Right cardiac atrium (tissue), 5 donors: Measurements from ENCODE around the gene GLIS1. TPM values are rescaled to one million over a fixed set of nuclear protein-coding genes. Genes with fewer than 3 reads are reported as not detected.
A peak's percentile ranks its signal among the peaks of the same experiment; 100 is the strongest.

Experiments
- ATAC-seq, 2 donors: fragments of 200-7000 bp; cut with Tn5 transposase; one replicate each; pipeline versions ENCODE4 v1.8.0 to v1.9.1; 2020; ENCODE audit warnings: moderate library complexity in 2 of 2, mild to moderate bottlenecking in 1 of 2
- DNase-seq, 3 donors: peaks; one replicate each; pipeline ENCODE4 v3.0.0-alpha.2; 2020
- H3K27ac ChIP-seq: one replicate; pipeline ENCODE4 v1.5.1; 2013; ENCODE audit warnings: mild to moderate bottlenecking, low read length, control low read depth, moderate library complexity
- H3K27me3 ChIP-seq: one replicate; pipeline ENCODE4 v1.6.1; 2013; ENCODE audit not compliant: control insufficient read depth, insufficient read depth
- H3K4me1 ChIP-seq: one replicate; pipeline ENCODE4 v1.6.1; 2013; ENCODE audit warnings: low read length; ENCODE audit not compliant: control insufficient read depth, insufficient read depth
- H3K4me3 ChIP-seq: one replicate; pipeline ENCODE4 v1.5.1; 2013; ENCODE audit warnings: low read length, control low read depth
- H3K9me3 ChIP-seq: one replicate; pipeline ENCODE4 v1.6.1; 2013; ENCODE audit warnings: low read length; ENCODE audit not compliant: control insufficient read depth
- WGBS: extraction: QIAGEN DNeasy Blood & Tissue Kit; methylation state at CpG from one replicate; pipeline ENCODE4 v1.1.7; 2013; 5-methylcytosine and 5-hydroxymethylcytosine counted together
- intact Hi-C, 4 donors: fragments of 100-400 bp; cut with DNase I; formaldehyde crosslinking; loops; one replicate each; pipeline versions ENCODE4 v1.11.0 to v1.14.0; 2022 to 2023
- polyA plus RNA-seq: library from polyadenylated mRNA; stranded (reverse); fragments of 200-250 nt; gene quantifications from one replicate; pipeline ENCODE4 v1.2.3, GENCODE V29; 2013
- total RNA-seq, 4 donors: library from RNA; stranded (reverse); fragmentation: NEBNext Ultra II Directional; extraction: Animal tissue kit (Norgen Biotek cat#: 25700); gene quantifications; one replicate each; pipeline ENCODE4 v1.2.1, GENCODE V29; 2021
- donor health status: healthy with polysubstance abuse.
- donor health status: DM: no; HTN: yes; CAD: no.
- donor health status: DM: no; HTN: no; CAD: no.
- donor health status: DM: no; HTN: yes; CAD: no; lungs with severe emphysema.
- donor health status: DM: yes; HTN: yes; CAD: no.

GLIS1 gene
- total and polyA plus RNA-seq, 5 donors, result 0.14 to 0.37 (median 0.35) TPM

GRCh38 chr1:53595906-53596305 lies 143.1 kb downstream of the GLIS1 start:
- ATAC-seq (no peak), DNase-seq (peak in 1 of 3 donors; percentile 42)
- no peaks in the 10 kb centered on the region for H3K9me3 ChIP-seq
- no peak overlapping the region for H3K4me3 ChIP-seq
- intact Hi-C loops, result loop anchor here in 1 of 4 donors (10.0 kb wide), 1 partner anchor 111 kb away; no protein-coding TSS in a partner anchor
- 91% methylated on average over 7 of the region's 7 CpGs for WGBS
- no peaks in the 10 kb centered on the region for H3K4me1 ChIP-seq
- no peak overlapping the region for H3K27ac ChIP-seq
- H3K27me3 ChIP-seq, result no peaks in the 10 kb centered on the region

GRCh38 chr1:53594391-53595180 lies 144.4 kb downstream of the GLIS1 start:
- H3K27ac ChIP-seq, result no peak overlapping the region
- H3K4me1 ChIP-seq, result no peaks in the 10 kb centered on the region
- ATAC-seq (no peak), DNase-seq (peak in 1 of 3 donors; percentile 49)
- H3K27me3 ChIP-seq, result no peaks in the 10 kb centered on the region
- WGBS, result 92% methylated on average over 31 of the region's 31 CpGs
- intact Hi-C loops, result loop anchor here in 1 of 4 donors (10.0 kb wide), 1 partner anchor 110 kb away; no protein-coding TSS in a partner anchor
- H3K4me3 ChIP-seq, result no peak overlapping the region
- no peaks in the 10 kb centered on the region for H3K9me3 ChIP-seq

DNA sequence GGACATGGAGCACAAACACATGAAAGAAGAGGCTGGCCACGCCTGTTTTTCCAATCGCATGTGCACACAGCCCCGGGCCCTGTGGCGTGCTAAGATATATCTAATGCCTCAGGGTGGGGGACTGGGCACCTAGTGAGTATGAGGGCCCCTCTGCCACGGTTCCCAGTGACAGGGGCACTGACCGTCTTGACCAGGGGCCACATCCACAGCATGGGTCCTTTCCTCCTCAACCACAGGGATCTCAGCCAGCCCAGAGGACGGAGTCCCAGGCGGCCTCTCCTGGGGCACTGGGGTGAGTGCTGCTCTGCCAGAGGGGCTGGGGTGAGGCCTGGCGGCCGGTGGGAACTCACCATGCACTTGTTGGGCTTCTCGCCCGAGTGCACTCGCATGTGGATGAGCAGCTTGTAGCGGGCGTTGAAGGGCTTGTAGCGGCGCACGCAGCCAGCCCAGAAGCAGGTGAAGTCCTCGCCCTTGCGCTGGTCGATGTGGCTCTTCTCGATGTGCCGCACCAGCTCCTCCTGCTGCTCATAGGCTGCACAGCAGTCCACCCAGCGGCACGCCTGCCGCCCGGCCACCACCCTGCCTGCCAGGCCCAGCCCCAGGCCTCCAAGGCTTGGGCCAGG lies 145.1 kb downstream of the GLIS1 start:
- ATAC-seq (no peak), DNase-seq (peak in 1 of 3 donors; percentile 56)
- Histone ChIP-seq H3K27me3 (no peaks in the 10 kb centered on the region), H3K4me3 (no peak overlapping the region), H3K4me1 (no peaks in the 10 kb centered on the region), H3K9me3 (no peaks in the 10 kb centered on the region), H3K27ac (no peak overlapping the region)
- intact Hi-C loops, result loop anchor here in 1 of 4 donors (10.0 kb wide), 1 partner anchor 109 kb away; no protein-coding TSS in a partner anchor
- 66% methylated on average over 27 of the region's 27 CpGs for WGBS

DNA sequence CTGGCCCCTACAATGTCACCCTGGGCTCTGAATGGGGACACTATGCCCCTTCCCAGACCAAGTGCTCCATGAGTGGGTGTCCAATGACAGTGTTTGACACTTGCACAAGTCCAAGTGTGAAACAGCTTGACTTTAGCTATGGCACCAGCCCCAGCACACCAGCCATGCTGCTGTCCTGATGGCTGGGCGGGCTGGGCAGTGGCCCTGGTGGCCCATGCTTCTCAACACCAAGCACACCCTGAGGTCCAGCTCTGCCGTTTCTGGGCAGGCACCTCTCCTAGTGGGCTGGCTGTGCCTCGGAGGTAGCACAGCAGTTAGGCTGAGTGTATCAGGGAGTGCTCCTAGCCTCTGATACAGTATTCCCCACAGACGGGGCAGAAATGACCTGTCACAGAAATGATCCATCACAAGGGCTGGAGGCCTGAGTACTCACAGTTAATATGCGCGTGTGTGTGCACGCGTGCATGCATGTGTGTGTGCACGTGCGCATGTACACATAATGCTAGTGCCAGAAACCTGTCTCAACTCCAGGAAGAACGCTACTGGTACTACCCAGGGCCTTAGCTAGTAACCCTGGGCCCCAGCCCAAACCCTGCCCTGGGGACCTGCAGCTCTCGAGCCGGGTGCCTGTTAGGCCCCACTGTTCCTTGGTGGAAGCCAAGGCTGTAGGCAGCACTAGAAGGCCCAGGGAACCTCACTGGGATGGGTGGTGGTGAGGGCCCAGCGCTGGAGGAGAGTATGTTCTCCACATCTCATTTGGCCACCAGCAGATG lies 145.8 kb downstream of the GLIS1 start:
- no peaks in the 10 kb centered on the region for H3K9me3 ChIP-seq
- intact Hi-C loops, result loop anchor here in 1 of 4 donors (10.0 kb wide), 1 partner anchor 108 kb away; no protein-coding TSS in a partner anchor
- no peaks in the 10 kb centered on the region for H3K27me3 ChIP-seq
- H3K27ac ChIP-seq, result no peak overlapping the region
- WGBS, result 89% methylated on average over 14 of the region's 14 CpGs
- H3K4me1 ChIP-seq, result no peaks in the 10 kb centered on the region
- ATAC-seq, result no peak
- peak in 1 of 3 donors; percentile 43 for DNase-seq
- no peak overlapping the region for H3K4me3 ChIP-seq

DNA sequence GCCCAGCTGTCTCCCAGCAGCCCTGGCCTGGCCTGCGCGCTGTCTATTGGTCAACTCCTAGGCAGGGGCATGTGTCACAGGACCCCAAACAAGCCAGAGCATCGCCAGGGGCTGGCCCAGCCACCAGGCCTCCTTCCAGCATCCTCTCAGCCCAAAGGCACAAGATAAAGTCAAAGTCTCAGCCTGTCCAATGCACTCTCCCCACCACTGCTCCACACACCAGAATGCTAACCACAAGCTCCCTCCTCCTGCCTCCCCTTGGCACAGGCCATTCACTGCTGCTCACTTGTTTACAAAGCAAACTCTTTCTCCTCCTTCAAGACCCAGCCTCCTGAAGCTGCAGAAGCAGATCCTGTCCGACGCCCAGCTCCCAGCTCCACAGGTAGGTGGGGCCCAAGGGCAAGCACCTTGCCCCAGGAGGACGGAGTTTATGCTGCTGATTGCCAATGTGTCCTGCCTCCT lies 146.4 kb downstream of the GLIS1 start:
- ATAC-seq (peak; percentile 46 to 75), DNase-seq (peak in 2 of 3 donors; percentile 81)
- no peaks in the 10 kb centered on the region for H3K27me3 ChIP-seq
- H3K27ac ChIP-seq, result no peak overlapping the region
- WGBS, result 55% methylated on average over 6 of the region's 6 CpGs
- no peak overlapping the region for H3K4me3 ChIP-seq
- no peaks in the 10 kb centered on the region for H3K4me1 ChIP-seq
- intact Hi-C loops, result loop anchor here in 1 of 4 donors (10.0 kb wide), 1 partner anchor 108 kb away; no protein-coding TSS in a partner anchor
- H3K9me3 ChIP-seq, result no peaks in the 10 kb centered on the region

GRCh38 chr1:53591924-53592323 lies 147.0 kb downstream of the GLIS1 start:
- Histone ChIP-seq H3K27ac (no peak overlapping the region), H3K27me3 (no peaks in the 10 kb centered on the region), H3K9me3 (no peaks in the 10 kb centered on the region), H3K4me1 (no peaks in the 10 kb centered on the region), H3K4me3 (no peak overlapping the region)
- 84% methylated on average over 4 of the region's 4 CpGs for WGBS
- intact Hi-C loops, result loop anchor here in 1 of 4 donors (10.0 kb wide), 1 partner anchor 107 kb away; no protein-coding TSS in a partner anchor
- DNase-seq (no peak), ATAC-seq (no peak)

DNA sequence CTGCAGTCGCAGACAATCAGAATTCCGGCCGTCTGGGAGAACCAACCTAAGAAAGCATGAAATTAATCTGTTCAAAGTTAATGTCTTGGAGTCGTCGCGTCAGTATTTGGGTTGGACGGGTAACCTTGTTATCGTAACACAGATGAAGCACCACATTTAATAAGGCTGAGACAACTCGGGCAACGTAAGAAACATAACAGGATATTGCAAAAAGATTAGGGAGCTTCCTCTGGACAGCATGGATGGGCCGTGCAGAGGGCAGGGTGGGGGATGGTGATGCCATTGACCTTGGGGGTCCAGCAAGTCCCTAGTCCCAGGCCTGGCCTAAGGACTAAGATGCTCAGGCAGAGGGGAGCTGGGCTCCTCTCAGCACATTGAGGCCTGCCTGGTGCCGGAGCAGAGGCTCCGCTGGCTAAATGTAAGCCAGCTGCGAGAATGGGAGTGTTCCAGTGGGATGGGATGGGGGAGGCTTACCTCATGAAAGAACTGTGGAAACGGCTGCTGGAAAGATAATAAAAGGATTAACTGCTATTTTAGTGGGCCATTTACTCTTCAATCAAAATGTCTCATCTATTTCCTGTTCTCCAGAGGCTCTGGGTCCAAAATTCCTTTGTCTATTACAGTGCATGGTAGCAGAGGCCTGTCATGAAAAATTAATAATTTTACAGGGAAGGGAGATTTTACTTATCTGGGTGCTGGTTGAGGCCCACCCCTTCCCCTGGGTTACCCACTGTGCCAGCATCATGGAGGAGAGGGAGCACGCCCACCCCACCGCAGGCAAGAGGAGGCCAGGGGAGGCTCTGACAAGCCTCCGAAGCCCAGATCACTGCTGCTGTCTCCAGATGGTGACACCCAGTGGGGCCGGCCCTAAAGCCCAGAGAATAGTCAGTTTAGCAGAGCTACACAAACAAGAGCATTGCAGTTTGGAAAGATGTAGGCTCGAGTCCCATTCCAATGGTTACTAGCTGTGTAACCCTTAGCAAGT lies 148.1 kb downstream of the GLIS1 start:
- DNase-seq, result peak in 1 of 3 donors; percentile 51
- no peak overlapping the region for H3K27ac ChIP-seq
- H3K9me3 ChIP-seq, result no peaks in the 10 kb centered on the region
- 50% methylated on average over 20 of the region's 20 CpGs for WGBS
- no peaks in the 10 kb centered on the region for H3K4me1 ChIP-seq
- no peaks in the 10 kb centered on the region for H3K27me3 ChIP-seq
- peak in 1 of 2 donors; percentile 18 for ATAC-seq
- intact Hi-C loops, result loop anchor here in 1 of 4 donors (10.0 kb wide), 1 partner anchor 106 kb away; no protein-coding TSS in a partner anchor
- no peak overlapping the region for H3K4me3 ChIP-seq

- no peaks in the 10 kb centered on the region for H3K9me3 ChIP-seq
- ATAC-seq (no peak), DNase-seq (no peak)
- H3K4me1 ChIP-seq, result no peaks in the 10 kb centered on the region
- no peak overlapping the region for H3K27ac ChIP-seq
- H3K4me3 ChIP-seq, result no peak overlapping the region
- intact Hi-C loops, result loop anchor here in 1 of 4 donors (10.0 kb wide), 1 partner anchor 105 kb away; no protein-coding TSS in a partner anchor
- WGBS, result 73% methylated on average over 4 of the region's 4 CpGs
- H3K27me3 ChIP-seq, result no peaks in the 10 kb centered on the region
Measured at GRCh38 chr1:53590104-53590503, 148.9 kb downstream of the GLIS1 start.

DNA sequence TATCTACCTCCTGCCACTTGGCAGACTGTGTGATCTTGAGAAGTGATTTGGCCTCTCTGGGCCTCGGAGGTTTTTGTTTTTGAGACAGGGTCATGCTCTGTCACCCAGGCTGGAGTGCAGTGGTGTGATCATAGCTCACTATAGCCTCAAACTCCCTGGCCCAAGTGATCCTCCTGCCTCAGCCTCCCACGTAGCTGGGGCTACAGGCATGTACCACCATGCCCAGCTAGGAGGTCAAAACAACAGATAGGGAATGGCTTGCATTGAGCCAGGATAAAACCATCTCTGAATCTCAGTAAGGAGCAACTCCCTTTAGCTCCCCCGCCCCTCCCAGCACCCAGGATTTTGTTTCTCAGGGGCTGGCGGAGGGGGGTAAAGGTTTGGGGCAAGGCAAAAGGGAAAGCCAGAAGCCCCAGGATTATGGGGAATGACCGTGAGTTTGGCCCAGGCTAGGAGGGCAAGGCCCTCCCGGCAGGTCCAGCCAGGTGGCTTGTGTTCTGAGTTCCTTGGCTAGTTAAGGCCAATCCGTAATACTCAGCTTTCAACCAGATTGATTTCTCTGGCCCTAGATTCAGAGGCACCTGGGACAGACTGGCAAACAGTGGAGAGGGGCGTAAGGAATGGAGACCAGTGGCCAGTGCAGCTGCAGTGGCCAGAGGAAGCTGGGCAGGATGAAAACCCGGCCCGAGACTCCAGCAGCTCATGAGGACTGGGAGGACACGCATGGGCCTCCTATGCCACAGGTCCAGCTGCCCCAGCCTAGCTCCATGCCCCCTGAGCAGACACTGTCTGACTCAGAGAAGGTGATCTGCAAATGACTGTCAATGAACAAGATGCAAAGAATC lies 149.7 kb downstream of the GLIS1 start:
- DNase-seq (peak in 1 of 3 donors; percentile 40), ATAC-seq (no peak)
- Histone ChIP-seq H3K4me1 (no peaks in the 10 kb centered on the region), H3K27ac (no peak overlapping the region), H3K4me3 (no peak overlapping the region), H3K27me3 (no peaks in the 10 kb centered on the region), H3K9me3 (no peaks in the 10 kb centered on the region)
- intact Hi-C loops, result no loop called here
- WGBS, result 88% methylated on average over 11 of the region's 11 CpGs
